Activated CD8-positive, alpha-beta memory T cell treated with anti-CD3 and anti-CD28 coated beads, Interleukin-2, amount 10 ng/mL, durations not matched to agents 7 days and 5 days (primary cell): ENCODE measurements around the gene RDH8. TPM values are rescaled to one million over a fixed set of nuclear protein-coding genes. Genes with fewer than 3 reads are reported as not detected.

Source experiments
- ATAC-seq: fragments of 150-1000 bp; cut with Tn5 transposase; one replicate; pipeline ENCODE4 v1.10.0; 2021; ENCODE audit warnings: moderate library complexity
- CTCF ChIA-PET: fragments of 350-600 bp; sonication (Branson Sonifier 250); formaldehyde crosslinking; loops from one replicate; lab custom pipeline; 2021; ENCODE audit warnings: antibody characterized with exemption; lab: Charles Lee
- DNase-seq: peaks from one replicate; pipeline ENCODE4 v3.0.0-alpha.2; 2020
- H3K27ac Mint-ChIP-seq: one replicate; pipeline ENCODE4 v1.8.0; 2021; ENCODE audit warnings: mild to moderate bottlenecking, mixed read lengths
- H3K27me3 Mint-ChIP-seq: one replicate; pipeline ENCODE4 v1.8.0; 2021; ENCODE audit warnings: mixed read lengths
- H3K36me3 Mint-ChIP-seq: one replicate; pipeline ENCODE4 v1.8.0; 2021; ENCODE audit warnings: mild to moderate bottlenecking, mixed read lengths
- H3K4me1 Mint-ChIP-seq: one replicate; pipeline ENCODE4 v1.8.0; 2021; ENCODE audit warnings: mixed read lengths
- H3K4me3 Mint-ChIP-seq: one replicate; pipeline ENCODE4 v1.8.0; 2021; ENCODE audit warnings: mild to moderate bottlenecking, moderate library complexity, mixed read lengths
- H3K9me3 Mint-ChIP-seq: one replicate; pipeline ENCODE4 v1.8.0; 2022; ENCODE audit warnings: low read depth, mixed read lengths
- total RNA-seq, 2 experiments: library from RNA; stranded (reverse); gene quantifications; one replicate each; pipeline ENCODE4 v1.2.3, GENCODE V29; 2021

The RDH8 gene, protein sequence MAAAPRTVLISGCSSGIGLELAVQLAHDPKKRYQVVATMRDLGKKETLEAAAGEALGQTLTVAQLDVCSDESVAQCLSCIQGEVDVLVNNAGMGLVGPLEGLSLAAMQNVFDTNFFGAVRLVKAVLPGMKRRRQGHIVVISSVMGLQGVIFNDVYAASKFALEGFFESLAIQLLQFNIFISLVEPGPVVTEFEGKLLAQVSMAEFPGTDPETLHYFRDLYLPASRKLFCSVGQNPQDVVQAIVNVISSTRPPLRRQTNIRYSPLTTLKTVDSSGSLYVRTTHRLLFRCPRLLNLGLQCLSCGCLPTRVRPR
- not detected for total RNA-seq

DNA sequence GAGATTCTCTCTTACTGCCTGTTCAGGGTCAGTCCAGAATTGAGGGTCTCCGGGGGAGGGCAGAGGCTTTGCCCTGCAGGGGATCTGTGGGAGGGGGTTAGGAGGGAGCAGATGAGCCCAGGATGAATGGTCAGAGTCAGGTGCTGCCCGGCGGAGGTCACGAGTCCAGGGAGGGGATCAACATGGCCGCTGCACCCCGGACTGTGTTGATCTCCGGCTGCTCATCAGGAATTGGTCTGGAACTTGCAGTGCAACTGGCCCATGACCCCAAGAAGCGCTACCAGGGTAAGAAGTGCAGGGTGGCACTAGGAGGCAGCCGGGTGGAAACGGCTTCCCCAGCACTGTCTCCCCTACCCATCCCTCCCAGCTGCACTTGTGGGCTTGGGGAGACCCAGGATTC, at the start of gene RDH8:
TSS of gene RDH8 (plus strand) at position 168 of the 400 bp plus-strand sequence. CDS start at position 183, 15 bp downstream.
- DNase-seq (no peak), ATAC-seq (no peak)
- Mint-ChIP-seq H3K27ac (no peak within 1 kb of the TSS), H3K4me3 (no peak within 1 kb of the TSS), H3K27me3 (peaks cover 40% of the 10 kb centered on the region), H3K36me3 (peaks cover 3% of the 10 kb centered on the region), H3K4me1 (peaks cover 8% of the 10 kb centered on the region), H3K9me3 (no peaks in the 10 kb centered on the region)
- CTCF ChIA-PET, result interaction anchor here (1.3 kb wide), 1 partner anchor 83 kb away, joined by 3 read pairs; no protein-coding TSS in a partner anchor

DNA sequence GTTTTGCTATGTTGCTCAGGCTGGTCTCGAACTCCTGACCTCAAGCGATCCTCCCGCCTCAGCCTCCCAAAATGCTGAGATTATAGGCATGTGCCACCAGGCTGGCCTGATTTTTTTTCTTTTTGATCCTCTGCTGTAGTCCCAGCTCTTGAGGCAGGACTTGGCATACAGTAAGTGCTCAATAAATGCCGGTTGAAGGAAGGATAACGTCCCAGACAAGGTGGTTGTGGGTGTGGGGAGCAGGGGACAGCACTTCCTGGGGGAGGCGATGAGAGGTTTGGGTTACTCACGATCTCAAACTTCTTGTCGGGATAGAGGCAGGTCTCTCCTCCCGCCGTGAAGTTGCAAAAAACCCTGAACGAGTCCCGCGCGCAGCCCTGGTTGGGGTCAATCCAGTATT, 47.3 kb upstream of the RDH8 start:
- Mint-ChIP-seq H3K27ac (no peak overlapping the region), H3K4me3 (no peak overlapping the region), H3K27me3 (peaks cover 24% of the 10 kb centered on the region), H3K36me3 (no peaks in the 10 kb centered on the region), H3K4me1 (no peaks in the 10 kb centered on the region), H3K9me3 (no peaks in the 10 kb centered on the region)
- CTCF ChIA-PET, result interaction anchor here (1.3 to 1.4 kb wide), 2 partner anchors 33 to 35 kb away, joined by 3 read pairs; no protein-coding TSS in a partner anchor
- ATAC-seq (no peak), DNase-seq (no peak)

DNA sequence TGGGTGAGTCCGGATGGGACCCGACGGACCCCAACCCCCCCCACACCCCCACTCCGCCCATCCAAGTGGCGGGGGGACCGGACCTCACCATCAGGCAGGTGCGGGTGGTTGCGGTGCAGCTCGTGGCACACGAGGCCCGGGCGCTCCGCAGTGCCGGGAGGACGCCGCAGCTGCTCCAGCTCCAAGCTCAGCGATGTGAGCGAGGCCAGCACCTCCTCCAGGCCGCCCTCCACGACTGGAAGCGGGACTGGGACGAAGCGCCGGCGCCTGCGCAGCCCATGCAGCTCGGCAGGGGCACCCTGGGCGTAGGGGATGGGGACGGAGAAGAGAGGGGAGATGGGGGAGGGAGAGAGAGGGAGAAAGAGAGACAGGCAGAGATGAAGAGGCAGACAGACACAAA, 46.8 kb upstream of the RDH8 start:
- Mint-ChIP-seq H3K36me3 (no peaks in the 10 kb centered on the region), H3K27ac (no peak overlapping the region), H3K9me3 (no peaks in the 10 kb centered on the region), H3K27me3 (peaks cover 26% of the 10 kb centered on the region), H3K4me3 (no peak overlapping the region), H3K4me1 (peaks cover 3% of the 10 kb centered on the region)
- ATAC-seq (no peak), DNase-seq (no peak)
- CTCF ChIA-PET, result no interaction called here

DNA sequence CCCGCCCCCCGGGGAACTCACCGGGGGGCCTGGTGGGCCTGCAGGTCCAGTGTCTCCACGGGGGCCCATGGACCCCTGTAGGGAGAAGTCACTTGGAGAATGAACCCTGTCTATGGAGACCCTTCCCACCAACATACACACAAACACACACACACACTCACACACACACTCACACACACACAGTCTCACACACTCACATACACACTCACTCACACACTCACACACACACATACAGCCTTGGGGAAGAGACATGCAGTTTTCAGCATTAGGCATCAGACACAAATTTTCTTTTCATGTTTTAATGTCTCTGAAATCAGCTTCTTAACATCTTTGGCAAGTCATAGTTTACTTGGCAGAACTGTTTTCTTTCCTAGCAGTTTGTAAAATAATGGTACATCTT, 46.0 kb upstream of the RDH8 start:
- H3K4me1 Mint-ChIP-seq, result peaks cover 12% of the 10 kb centered on the region
- H3K27ac Mint-ChIP-seq, result no peak overlapping the region
- CTCF ChIA-PET, result no interaction called here
- no peak for DNase-seq
- H3K36me3 Mint-ChIP-seq, result no peaks in the 10 kb centered on the region
- no peak overlapping the region for H3K4me3 Mint-ChIP-seq
- ATAC-seq, result no peak
- peaks cover 27% of the 10 kb centered on the region for H3K27me3 Mint-ChIP-seq
- H3K9me3 Mint-ChIP-seq, result peaks cover 2% of the 10 kb centered on the region

DNA sequence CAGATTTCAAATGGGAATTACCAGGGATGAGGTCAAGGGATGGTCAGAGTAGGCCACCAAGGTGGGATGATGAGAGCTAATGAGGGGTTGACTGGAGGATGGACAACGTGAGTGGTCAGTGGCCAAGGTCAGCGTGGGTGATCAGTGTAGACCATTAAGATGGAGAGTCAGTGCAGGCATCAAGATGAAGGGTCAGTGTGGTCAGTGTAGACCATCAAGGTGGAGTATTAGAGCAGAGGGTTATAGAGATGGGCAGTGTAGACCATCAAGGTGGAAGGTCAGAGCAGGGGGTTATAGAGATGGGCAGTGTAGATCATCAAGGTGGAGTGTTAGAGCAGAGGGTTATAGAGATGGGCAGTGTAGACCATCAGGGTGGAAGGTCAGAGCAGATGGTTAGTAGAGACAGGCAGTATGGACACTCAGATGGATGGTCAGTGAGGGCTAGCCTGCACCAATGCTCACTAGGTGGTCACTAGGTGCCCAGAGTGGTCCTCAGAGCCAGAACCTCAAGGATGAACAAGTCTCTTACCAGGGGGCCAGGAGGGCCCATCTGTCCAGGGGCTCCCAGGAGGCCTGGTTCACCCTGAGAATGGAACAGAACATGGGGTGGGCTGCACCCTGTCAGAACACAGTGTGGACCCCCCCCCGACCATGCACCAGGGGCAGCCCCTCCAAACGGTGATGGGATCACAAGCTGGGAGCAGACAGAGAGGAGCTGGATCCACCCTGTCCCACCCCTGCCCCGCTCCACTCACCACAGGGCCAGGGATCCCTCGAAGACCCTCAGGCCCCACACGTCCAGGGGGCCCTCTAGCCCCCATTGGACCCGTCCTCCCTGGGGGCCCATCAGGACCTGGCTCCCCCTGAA, 44.2 kb upstream of the RDH8 start:
- ATAC-seq (no peak), DNase-seq (no peak)
- Mint-ChIP-seq H3K27me3 (peaks cover 24% of the 10 kb centered on the region), H3K9me3 (peaks cover 2% of the 10 kb centered on the region), H3K27ac (no peak overlapping the region), H3K36me3 (no peaks in the 10 kb centered on the region), H3K4me1 (peaks cover 12% of the 10 kb centered on the region), H3K4me3 (no peak overlapping the region)
- CTCF ChIA-PET, result no interaction called here

DNA sequence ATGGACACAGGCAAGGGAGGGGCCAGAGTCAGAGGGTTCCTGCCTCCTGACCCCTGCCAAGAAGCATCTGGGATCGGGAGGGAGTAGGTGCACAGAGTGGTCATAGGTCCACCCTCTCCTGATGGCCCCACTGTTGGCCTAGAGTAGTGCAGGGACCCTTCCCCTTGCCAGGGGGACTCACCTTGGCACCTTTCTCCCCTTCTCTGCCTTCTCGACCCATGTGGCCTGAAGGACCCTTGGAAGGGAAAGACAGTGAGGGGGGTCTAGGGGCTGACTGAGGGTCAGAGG, 43.7 kb upstream of the RDH8 start:
- no peak overlapping the region for H3K27ac Mint-ChIP-seq
- peaks cover 2% of the 10 kb centered on the region for H3K9me3 Mint-ChIP-seq
- no peak for DNase-seq
- H3K27me3 Mint-ChIP-seq, result peaks cover 24% of the 10 kb centered on the region
- CTCF ChIA-PET, result no interaction called here
- H3K36me3 Mint-ChIP-seq, result no peaks in the 10 kb centered on the region
- no peak for ATAC-seq
- peaks cover 12% of the 10 kb centered on the region for H3K4me1 Mint-ChIP-seq
- no peak overlapping the region for H3K4me3 Mint-ChIP-seq

DNA sequence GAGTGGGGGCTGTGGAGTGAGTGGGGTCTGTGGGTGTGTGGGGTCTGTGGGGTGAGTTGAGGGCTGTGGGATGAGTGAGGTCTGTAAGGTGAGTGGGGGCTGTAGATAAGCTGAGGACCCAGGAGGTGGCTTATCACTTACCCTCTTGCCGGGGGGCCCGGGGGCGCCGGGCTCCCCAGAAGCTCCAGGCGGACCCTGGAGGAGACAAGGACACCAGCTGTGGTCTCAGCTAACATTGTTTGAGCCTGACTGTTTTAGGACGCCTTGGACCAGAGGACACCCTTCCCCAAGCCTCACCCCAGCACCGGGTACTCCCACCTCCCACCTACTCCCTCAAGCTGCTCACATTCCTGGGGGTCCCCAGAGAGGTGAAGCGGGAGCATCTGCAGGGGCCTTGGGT, 42.8 kb upstream of the RDH8 start:
- ATAC-seq (no peak), DNase-seq (no peak)
- no peak overlapping the region for H3K27ac Mint-ChIP-seq
- H3K36me3 Mint-ChIP-seq, result no peaks in the 10 kb centered on the region
- peaks cover 23% of the 10 kb centered on the region for H3K27me3 Mint-ChIP-seq
- H3K9me3 Mint-ChIP-seq, result peaks cover 2% of the 10 kb centered on the region
- H3K4me1 Mint-ChIP-seq, result peaks cover 12% of the 10 kb centered on the region
- CTCF ChIA-PET, result no interaction called here
- no peak overlapping the region for H3K4me3 Mint-ChIP-seq

DNA sequence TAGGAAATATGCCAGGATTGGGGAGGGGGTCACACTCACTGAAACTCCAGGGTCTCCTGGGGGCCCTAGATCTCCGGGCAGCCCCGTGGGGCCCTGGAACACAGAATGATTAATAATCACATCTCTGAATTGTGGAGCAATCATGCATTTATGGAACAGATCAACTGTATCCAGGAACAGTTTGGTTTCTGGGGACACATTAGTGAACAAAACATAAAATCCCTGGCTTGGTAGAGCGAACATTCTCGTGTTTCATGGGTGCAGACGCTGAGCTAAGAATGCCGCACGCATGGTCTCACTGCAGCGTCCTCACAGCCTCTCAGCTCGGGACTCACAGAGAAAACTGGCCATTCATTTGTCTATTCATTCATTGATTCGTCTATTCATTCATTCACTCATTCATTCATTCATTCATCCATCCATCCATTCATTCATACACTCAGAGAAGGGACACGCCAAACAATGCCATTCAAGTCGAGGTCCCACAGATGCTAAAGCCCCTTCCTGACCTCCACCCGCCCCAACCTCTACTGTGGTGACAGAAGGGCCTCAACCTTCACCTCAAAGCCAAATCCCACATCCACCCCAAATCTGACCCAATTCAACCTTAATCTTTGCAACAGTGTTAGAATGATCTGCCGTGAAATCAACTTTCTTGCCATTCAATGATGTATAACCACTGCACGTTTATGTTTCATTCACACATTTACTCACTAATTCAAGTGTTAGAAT, 42.0 kb upstream of the RDH8 start:
- H3K4me3 Mint-ChIP-seq, result no peak overlapping the region
- H3K9me3 Mint-ChIP-seq, result peaks cover 2% of the 10 kb centered on the region
- no peaks in the 10 kb centered on the region for H3K36me3 Mint-ChIP-seq
- H3K4me1 Mint-ChIP-seq, result peaks cover 12% of the 10 kb centered on the region
- H3K27me3 Mint-ChIP-seq, result peaks cover 16% of the 10 kb centered on the region
- H3K27ac Mint-ChIP-seq, result no peak overlapping the region
- DNase-seq (peak; percentile 44), ATAC-seq (no peak)
- CTCF ChIA-PET, result no interaction called here

DNA sequence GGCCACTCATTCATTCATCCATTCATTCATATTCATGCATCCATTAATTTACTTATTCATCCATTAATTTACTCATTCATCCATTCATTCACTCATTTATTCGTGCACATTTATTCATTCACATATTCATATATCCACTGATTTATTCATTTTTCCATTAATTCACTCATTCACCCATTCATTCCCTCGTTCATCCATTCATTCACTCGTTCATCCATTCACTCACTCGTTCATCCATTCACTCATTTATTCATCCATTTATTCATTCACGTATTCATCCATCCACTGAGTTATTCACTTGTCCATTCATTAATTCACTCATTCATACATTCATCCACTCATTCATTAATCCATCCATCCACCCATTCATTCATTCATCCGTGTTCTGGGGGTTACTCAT, 41.2 kb upstream of the RDH8 start:
- no peak for DNase-seq
- Mint-ChIP-seq H3K36me3 (no peaks in the 10 kb centered on the region), H3K27me3 (peaks cover 11% of the 10 kb centered on the region), H3K27ac (no peak overlapping the region), H3K4me1 (peaks cover 12% of the 10 kb centered on the region), H3K9me3 (peaks cover 2% of the 10 kb centered on the region), H3K4me3 (no peak overlapping the region)
- ATAC-seq, result no peak
- CTCF ChIA-PET, result no interaction called here

DNA sequence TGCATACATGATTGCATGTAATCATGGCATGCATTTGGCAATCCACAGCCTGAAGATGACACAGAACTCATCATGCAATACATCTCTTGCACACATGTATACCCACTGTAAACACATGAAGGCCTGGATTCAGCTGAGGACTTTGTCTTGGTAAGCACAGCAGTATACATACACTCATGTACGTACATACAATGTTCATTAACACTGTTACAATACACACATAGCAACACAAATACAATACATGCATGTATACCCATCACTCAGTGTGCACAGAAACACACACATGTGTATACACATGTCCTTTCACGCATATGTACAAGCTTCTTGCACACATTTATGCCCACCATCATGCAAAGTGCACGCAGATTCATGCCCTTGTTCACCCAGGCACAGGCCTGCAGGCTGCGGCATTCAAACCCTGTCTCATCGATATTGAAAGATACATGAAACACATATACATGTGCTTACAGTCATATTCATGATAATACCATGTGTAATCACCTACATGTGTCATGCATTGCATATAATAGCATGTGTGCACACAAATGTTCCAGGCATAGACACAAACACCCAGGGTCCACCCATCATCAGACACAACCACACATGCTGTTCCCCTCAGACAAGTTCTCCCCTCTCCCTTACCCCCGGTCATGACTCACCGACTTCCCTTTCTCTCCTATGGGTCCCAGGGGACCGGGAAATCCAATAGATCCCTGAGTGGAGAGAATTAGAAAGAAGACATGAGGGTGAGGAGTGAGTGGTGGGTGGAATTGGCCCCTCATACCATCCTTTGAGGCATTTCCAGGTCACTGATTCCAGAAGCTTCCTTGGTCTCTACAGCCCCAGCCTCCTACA, 31.6 kb upstream of the RDH8 start:
- ATAC-seq (no peak), DNase-seq (no peak)
- H3K4me3 Mint-ChIP-seq, result no peak overlapping the region
- H3K36me3 Mint-ChIP-seq, result no peaks in the 10 kb centered on the region
- H3K4me1 Mint-ChIP-seq, result no peaks in the 10 kb centered on the region
- peaks cover 11% of the 10 kb centered on the region for H3K27me3 Mint-ChIP-seq
- CTCF ChIA-PET, result interaction anchor here (0.8 kb wide), 1 partner anchor 19 kb away, joined by 3 read pairs; no protein-coding TSS in a partner anchor
- H3K27ac Mint-ChIP-seq, result no peak overlapping the region
- H3K9me3 Mint-ChIP-seq, result no peaks in the 10 kb centered on the region

DNA sequence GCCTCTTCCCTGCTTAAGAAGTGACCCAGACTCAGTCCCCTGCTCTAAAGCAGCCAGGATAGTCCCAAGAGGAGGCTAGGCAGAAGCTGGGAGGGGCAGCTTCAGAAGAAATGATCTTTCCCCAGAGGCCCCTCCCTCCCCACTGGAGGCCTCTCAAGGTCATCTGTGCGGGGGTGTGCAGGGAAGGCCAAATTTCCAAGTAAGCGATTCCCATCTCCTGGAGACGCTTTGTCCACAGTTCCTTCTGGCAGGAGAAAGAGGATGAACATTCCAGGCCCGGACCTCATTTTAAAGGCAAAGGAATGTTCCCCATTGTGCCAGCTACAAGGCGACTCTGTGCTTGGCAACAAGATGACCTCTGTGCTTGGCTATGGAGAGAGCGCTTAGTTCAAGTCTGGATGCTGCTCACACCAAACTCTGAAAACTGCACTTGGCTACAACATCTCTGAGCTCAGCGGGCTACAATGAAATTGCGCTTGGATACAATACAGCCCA, 26.4 kb upstream of the RDH8 start:
- peaks cover 11% of the 10 kb centered on the region for H3K27me3 Mint-ChIP-seq
- no peak overlapping the region for H3K4me3 Mint-ChIP-seq
- ATAC-seq (no peak), DNase-seq (no peak)
- no peak overlapping the region for H3K27ac Mint-ChIP-seq
- no peaks in the 10 kb centered on the region for H3K4me1 Mint-ChIP-seq
- no peaks in the 10 kb centered on the region for H3K9me3 Mint-ChIP-seq
- H3K36me3 Mint-ChIP-seq, result no peaks in the 10 kb centered on the region
- CTCF ChIA-PET, result interaction anchor here (1.9 kb wide), 1 partner anchor 13 kb away, joined by 6 read pairs; no protein-coding TSS in a partner anchor

DNA sequence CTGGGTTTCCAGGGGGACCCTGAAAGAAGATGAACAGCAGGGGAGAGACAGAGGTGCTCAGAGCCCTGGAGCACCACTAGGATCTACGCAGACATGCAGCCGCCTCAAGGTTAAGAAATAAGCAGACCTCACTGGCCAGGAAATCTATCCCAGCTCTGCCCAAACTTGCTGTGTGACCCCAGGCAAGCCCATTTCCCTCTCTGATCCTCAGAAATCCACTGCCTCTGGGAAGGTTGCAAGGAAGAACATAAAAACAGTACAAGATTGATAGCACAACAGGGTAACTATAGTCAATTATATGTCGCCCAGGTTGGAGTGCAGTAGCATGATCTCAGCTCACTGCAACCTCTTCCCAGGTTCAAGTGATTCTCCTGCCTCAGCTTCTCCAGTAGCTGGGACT, 23.8 kb upstream of the RDH8 start:
- H3K4me3 Mint-ChIP-seq, result no peak overlapping the region
- no peaks in the 10 kb centered on the region for H3K27me3 Mint-ChIP-seq
- CTCF ChIA-PET, result interaction anchor here (1.9 kb wide), 1 partner anchor 11 kb away, joined by 8 read pairs; no protein-coding TSS in a partner anchor
- no peaks in the 10 kb centered on the region for H3K36me3 Mint-ChIP-seq
- no peak for DNase-seq
- H3K27ac Mint-ChIP-seq, result no peak overlapping the region
- no peaks in the 10 kb centered on the region for H3K9me3 Mint-ChIP-seq
- H3K4me1 Mint-ChIP-seq, result no peaks in the 10 kb centered on the region
- ATAC-seq, result no peak
